GM11168 (cell line): ENCODE results near the gene KIF3C.

Source experiments
- in situ Hi-C: fragments of 300-500 bp; cut with MboI; formaldehyde crosslinking; loops from one replicate; pipeline ENCODE4 v1.12.0; 2022; ENCODE audit warnings: low sequenced_read_pairs; ENCODE audit not compliant: unreplicated experiment

Gene KIF3C

DNA sequence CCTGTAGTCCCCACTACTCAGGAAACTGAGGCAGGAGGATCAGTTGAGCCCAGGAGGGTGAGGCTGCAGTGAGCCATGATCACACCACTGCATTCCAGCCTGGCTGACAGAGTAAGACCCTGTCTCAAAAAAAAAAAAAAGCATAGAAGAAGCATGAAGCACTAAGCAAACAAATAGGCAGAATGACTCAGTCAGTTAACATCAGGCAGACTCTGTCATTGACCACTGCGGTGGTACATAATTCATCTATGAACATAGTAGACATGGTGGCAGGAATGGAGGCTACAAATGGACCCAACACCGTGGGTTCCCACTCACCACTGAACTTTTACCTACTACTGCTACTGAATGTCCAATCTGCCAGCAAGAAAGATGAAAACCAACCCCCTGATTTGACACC is 96.4 kb downstream of the KIF3C start:
- in situ Hi-C loops = no loop called here

- in situ Hi-C loops = no loop called here
Observed at GRCh38 chr2:25881764-25882163, 100.5 kb downstream of the KIF3C start.

- in situ Hi-C loops = no loop called here
Observed at GRCh38 chr2:25879133-25879730, 103.1 kb downstream of the KIF3C start.

DNA sequence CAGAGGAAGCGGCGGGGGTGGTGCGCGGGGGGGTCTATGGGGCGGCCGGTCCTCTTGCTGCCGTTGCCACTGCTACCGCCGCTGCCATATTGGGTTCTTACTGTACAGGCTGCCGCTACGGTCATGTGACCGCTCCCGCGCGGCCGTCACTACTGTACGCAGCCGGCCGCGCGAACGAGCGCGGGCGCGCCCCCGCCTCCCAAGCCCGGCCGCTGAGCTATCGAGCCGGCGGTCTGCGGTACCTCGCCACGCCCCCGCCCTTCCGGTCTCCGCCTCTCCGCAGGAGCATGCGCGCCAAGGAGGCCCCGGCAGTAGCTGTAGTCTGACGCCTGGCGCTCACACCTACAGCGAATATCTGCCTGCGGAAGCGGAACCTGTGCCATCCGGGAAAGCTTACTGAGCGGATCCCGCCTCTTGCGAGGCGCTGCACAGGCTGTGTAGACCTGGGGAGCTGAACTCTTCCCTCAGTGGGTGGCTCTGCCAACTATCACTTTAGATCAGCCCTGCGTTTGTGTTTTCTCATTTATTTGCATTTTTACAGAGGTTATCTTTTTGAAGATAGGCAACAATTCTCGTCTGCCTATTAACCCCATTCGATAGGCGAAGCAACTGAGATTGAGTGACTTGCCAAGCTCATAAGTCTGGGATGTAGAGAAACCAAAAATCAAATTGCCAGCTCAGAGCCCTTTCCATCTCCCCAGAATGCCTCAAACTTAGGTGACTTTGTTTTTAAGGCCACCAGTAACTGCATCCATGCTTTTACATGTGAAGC is 103.8 kb downstream of the KIF3C start, which contains the start of gene ASXL2:
TSS of gene ASXL2 (minus strand) at position 127 of the 772 bp plus-strand sequence. CDS start 265 bp downstream, outside the sequence.
- in situ Hi-C loops = no loop called here

DNA sequence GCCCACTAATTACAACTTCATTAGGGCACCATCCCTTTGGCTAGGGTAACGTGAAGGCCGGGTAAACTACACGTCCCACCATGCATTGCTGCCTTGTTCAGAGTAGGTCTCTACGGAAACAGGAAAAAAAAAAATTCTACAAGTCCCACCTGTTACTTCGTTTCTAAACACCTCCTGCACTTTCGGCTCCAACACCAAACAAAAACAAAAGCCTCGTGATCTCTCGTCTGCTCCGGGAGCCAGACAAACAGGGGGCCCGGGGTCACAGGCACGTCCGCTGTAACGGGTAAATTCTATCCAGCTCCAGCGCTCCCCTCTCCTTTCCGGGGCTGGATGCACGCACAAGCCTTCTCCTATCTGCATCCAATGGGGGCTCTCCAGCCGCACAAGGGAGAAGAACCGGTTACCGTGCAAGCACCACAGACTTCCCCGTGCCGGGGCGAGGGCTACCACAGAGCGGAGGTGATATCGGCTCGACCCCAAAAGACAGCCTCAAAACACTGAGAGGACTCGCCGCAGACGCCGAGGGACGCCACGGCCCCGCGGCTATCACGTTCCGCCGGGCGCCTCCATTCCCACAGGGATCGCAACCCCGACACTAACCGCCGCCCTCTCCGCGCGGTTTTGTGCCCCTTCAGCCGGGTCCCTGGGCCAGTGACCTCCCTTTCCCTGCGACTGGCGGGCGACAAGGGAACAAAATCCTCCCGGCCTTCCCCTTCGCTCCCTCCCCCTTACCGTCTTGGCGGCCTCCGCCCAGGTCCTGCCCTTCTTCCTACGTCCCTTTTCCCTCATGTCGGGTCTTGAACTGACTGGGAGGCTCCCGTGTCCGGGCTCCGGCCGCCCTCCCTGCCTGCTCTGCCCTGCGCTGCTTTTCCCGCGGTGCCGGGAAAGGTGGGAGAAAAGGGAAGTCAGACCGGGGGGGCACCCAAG is 104.6 kb downstream of the KIF3C start:
- in situ Hi-C loops = no loop called here
